Right lobe of liver (tissue), 6 donors: ENCODE data around the gene RGS9. TPM values are rescaled to one million over a fixed set of nuclear protein-coding genes. Genes with fewer than 3 reads are reported as not detected.

Experiments used
- ATAC-seq, 4 donors: fragments of 200-7000 bp; cut with Tn5 transposase; one replicate each; pipeline ENCODE4 v1.9.1; 2020; ENCODE audit warnings: mild to moderate bottlenecking in 4 of 4, moderate library complexity in 4 of 4
- DNase-seq, 3 donors: peaks; one replicate each; pipeline ENCODE4 v3.0.0-alpha.2; 2020
- H3K27ac ChIP-seq, 3 donors: fragments of 200-600 bp; one replicate each; pipeline ENCODE4 v1.8.0; 2022
- H3K27me3 ChIP-seq, 2 donors: fragments of 200-600 bp; one replicate each; pipeline ENCODE4 v1.8.0; 2022
- H3K36me3 ChIP-seq, 4 donors: fragments of 200-600 bp; sonication (generic) in 1 of 4; one replicate each; pipeline versions ENCODE4 v1.5.1 to v1.8.0; 2017 to 2022; ENCODE audit warnings: control low read depth in 1 of 4
- H3K4me1 ChIP-seq, 4 donors: fragments of 200-600 bp; sonication (generic) in 1 of 4; one replicate each; pipeline versions ENCODE4 v1.5.1 to v1.8.0; 2017 to 2022; ENCODE audit warnings: control low read depth in 1 of 4
- H3K4me3 ChIP-seq, 3 donors: fragments of 200-600 bp; one replicate each; pipeline ENCODE4 v1.8.0; 2022
- H3K9me3 ChIP-seq, 4 donors: fragments of 200-600 bp; sonication (generic) in 1 of 4; one replicate each; pipeline versions ENCODE4 v1.5.1 to v1.8.0; 2017 to 2022; ENCODE audit warnings: control low read depth in 1 of 4
- CTCF ChIP-seq, 4 donors: fragments of 200-600 bp in 3 of 4; fragments of 450-650 bp in 1 of 4; IDR thresholded peaks; one replicate each; pipeline versions ENCODE4 v1.5.1 to v1.8.0; 2016 to 2022; ENCODE audit warnings: antibody characterized with exemption in 4 of 4, mild to moderate bottlenecking in 2 of 4
- POLR2A ChIP-seq: fragments of 450-650 bp; IDR thresholded peaks from one replicate; pipeline ENCODE4 v1.6.1; 2017; ENCODE audit warnings: antibody characterized with exemption, mild to moderate bottlenecking
- WGBS: methylation state at CpG from one replicate; pipeline ENCODE4 v1.1.6; 2018; ENCODE audit warnings: low coverage, low lambda C conversion rate; ENCODE audit not compliant: insufficient coverage; ENCODE audit errors: missing lambda C conversion rate; 5-methylcytosine and 5-hydroxymethylcytosine counted together
- intact Hi-C, 2 donors: fragments of 100-400 bp; cut with DNase I; formaldehyde crosslinking; loops; one replicate each; pipeline versions ENCODE4 v1.11.2 to v1.14.1; 2022
- total RNA-seq, 6 experiments: library from RNA; depleted of rRNA in 2 of 6; stranded (reverse); fragments of >200 nt in 2 of 6; fragmentation: NEBNext Ultra II Directional in 3 of 6; extraction: Animal tissue kit (Norgen Biotek cat#: 25700) in 3 of 6; gene quantifications; one replicate each; pipeline versions ENCODE4 v1.1.0 to v1.2.4, GENCODE V29; 2016 to 2023
- donor health status: DM: no; HTN: yes; CAD: no.
- donor health status: DM: no; HTN: no; CAD: no.
- donor health status: DM: no; HTN: no; CAD: no.
- donor health status: DM: no; HTN: yes; CAD: no.
- donor health status: DM: no; HTN: yes; CAD: no.

RGS9 gene
- total RNA-seq, 6 experiments from 2014 or later = 1.9 to 12.8 (median 5.7) TPM

- no peak overlapping the region for H3K4me3 ChIP-seq
- H3K9me3 ChIP-seq = no peaks in the 10 kb centered on the region
- H3K4me1 ChIP-seq = peaks cover 0 to 9% (median 0%) of the 10 kb centered on the region in 4 donors
- TF ChIP-seq CTCF (IDR thresholded peaks at IDR 0.05) = no peak
- no peak for TF ChIP-seq POLR2A
- intact Hi-C loops = no loop called here
- WGBS = 38% methylated on average over 6 of the region's 6 CpGs
- no peak for DNase-seq
- no peaks in the 10 kb centered on the region for H3K27me3 ChIP-seq
- no peak for ATAC-seq
- H3K27ac ChIP-seq = no peak overlapping the region
- no peaks in the 10 kb centered on the region for H3K36me3 ChIP-seq
Observed at GRCh38 chr17:65121368-65121767, 15.8 kb upstream of the RGS9 start.

GRCh38 chr17:65121916-65122806 is 15.0 kb upstream of the RGS9 start:
- TF ChIP-seq CTCF (IDR thresholded peaks at IDR 0.05) (no peak), POLR2A (no peak)
- Histone ChIP-seq H3K9me3 (no peaks in the 10 kb centered on the region), H3K4me3 (peak overlapping the region; percentile 61 to 75 (median 70)), H3K27me3 (no peaks in the 10 kb centered on the region), H3K4me1 (peaks cover 0 to 9% (median 0%) of the 10 kb centered on the region in 4 donors), H3K27ac (peak overlapping the region; percentile 86 to 94 (median 91)), H3K36me3 (no peaks in the 10 kb centered on the region)
- intact Hi-C loops = no loop called here
- WGBS = 58% methylated on average over 7 of the region's 12 CpGs
- ATAC-seq (no peak), DNase-seq (no peak)

- peak overlapping the region; percentile 86 to 94 (median 91) for H3K27ac ChIP-seq
- no peaks in the 10 kb centered on the region for H3K36me3 ChIP-seq
- DNase-seq (peak; percentile 78 to 85 (median 82)), ATAC-seq (peak; percentile 92 to 97 (median 95))
- TF ChIP-seq POLR2A = peak; percentile 81
- TF ChIP-seq CTCF (IDR thresholded peaks at IDR 0.05) = no peak
- H3K4me1 ChIP-seq = peaks cover 0 to 5% (median 0%) of the 10 kb centered on the region in 4 donors
- H3K4me3 ChIP-seq = peak overlapping the region; percentile 61 to 75 (median 70)
- intact Hi-C loops = no loop called here
- no peaks in the 10 kb centered on the region for H3K9me3 ChIP-seq
- 12% methylated on average over 23 of the region's 55 CpGs for WGBS
- H3K27me3 ChIP-seq = no peaks in the 10 kb centered on the region
Observed at GRCh38 chr17:65122836-65123756, 14.1 kb upstream of the RGS9 start.

GRCh38 chr17:65123757-65124675 is 13.2 kb upstream of the RGS9 start:
- H3K27ac ChIP-seq = peak overlapping the region in 2 of 3 donors; percentile 86 to 91
- DNase-seq (no peak), ATAC-seq (no peak)
- H3K4me1 ChIP-seq = peaks cover 0 to 5% (median 0%) of the 10 kb centered on the region in 4 donors
- H3K9me3 ChIP-seq = no peaks in the 10 kb centered on the region
- no peaks in the 10 kb centered on the region for H3K36me3 ChIP-seq
- no peaks in the 10 kb centered on the region for H3K27me3 ChIP-seq
- TF ChIP-seq CTCF (IDR thresholded peaks at IDR 0.05) (no peak), POLR2A (no peak)
- 75% methylated on average over 9 of the region's 9 CpGs for WGBS
- peak overlapping the region in 2 of 3 donors; percentile 70 to 75 for H3K4me3 ChIP-seq
- intact Hi-C loops = no loop called here
